ENCODE data around the gene DIS3.
A peak's percentile ranks its signal among the peaks of the same experiment; 100 is the strongest.
"Not testable (repeated sequence)": the region's sequence is repeated elsewhere in the genome, so short reads cannot be mapped to it uniquely, and the experiment has no call there.

Gene DIS3

DNA sequence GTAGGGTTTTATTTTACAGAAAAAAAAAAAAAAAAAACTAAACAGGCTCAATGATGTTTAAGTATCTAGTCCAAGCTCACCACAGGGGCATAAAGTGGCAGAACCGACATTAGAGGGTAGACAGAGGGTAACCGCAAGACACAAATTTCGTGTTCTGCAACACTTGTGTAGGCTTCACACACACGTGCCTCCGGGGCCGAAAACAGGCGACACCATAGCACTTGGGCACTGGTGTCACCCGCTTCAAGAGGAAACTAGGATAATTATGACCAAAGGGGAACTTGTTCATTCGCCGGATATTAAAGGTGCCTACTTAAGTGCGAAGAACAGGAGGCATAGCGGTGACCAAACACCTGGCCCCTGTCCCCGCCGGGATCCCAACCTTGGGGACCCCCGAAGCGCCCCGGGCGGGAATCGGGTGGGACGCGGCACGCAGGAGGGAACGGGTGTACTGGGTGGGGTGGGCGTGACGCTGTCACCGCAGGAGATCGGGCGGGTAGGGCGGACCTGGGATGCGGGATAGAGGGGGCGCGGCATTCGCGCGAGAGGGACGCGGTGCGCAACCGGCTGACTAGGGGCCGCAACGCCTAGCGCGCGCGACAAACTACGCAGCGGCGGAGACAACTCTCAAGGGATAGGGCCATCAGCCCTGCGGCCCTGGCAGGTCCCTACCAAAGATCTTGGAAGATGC lies 54.8 kb downstream of the DIS3 start:
- Mint-ChIP-seq H3K36me3 (ENCODE audit: low read depth) (peaks cover 52% of the 10 kb centered on the region), H3K4me3 (peak overlapping the region; percentile 95), H3K9me3 (no peaks in the 10 kb centered on the region), H3K27ac (peak overlapping the region; percentile 92), H3K4me1 (ENCODE audit: low read depth) (peaks cover 38% of the 10 kb centered on the region), H3K27me3 (no peaks in the 10 kb centered on the region)
- intact Hi-C loops (cut with micrococcal nuclease) = loop anchor here (1.0 to 10.0 kb wide), 3 partner anchors 54 to 1432 kb away; partner anchors contain the start of genes DIS3 and KLF5

DNA sequence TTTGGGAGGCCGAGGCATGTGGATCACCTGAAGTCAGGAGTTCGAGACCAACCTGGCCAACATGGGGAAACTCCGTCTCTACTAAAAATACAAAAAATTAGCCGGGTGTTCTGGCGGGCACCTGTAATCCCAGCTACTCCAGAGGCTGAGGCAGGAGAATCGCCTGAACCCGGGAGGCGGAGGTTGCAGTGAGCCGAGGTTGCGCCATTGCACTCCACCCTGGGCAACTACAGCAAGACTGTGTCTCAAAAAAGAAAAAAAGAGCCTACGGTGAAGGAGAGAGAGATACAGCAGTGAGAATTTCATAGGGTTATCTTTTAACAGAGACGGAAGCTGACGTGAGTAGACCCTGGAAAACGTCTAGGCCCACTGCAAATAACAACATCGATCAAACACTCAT lies 55.5 kb downstream of the DIS3 start:
- not testable (repeated sequence) for H3K27me3 Mint-ChIP-seq, H3K27ac Mint-ChIP-seq, H3K9me3 Mint-ChIP-seq
- peaks cover 38% of the 10 kb centered on the region for H3K4me1 Mint-ChIP-seq (ENCODE audit: low read depth)
- intact Hi-C loops (cut with micrococcal nuclease) = loop anchor here (10.0 kb wide), 2 partner anchors 329 to 1431 kb away; partner anchors contain the start of gene KLF5
- H3K4me3 Mint-ChIP-seq = peak overlapping the region; percentile 95
- peaks cover 52% of the 10 kb centered on the region for H3K36me3 Mint-ChIP-seq (ENCODE audit: low read depth)

- Mint-ChIP-seq H3K27me3 (no peaks in the 10 kb centered on the region), H3K4me1 (ENCODE audit: low read depth) (no peaks in the 10 kb centered on the region), H3K27ac (no peak overlapping the region), H3K4me3 (no peak overlapping the region), H3K36me3 (ENCODE audit: low read depth) (peaks cover 77% of the 10 kb centered on the region), H3K9me3 (no peaks in the 10 kb centered on the region)
- intact Hi-C loops (cut with micrococcal nuclease) = no loop called here
Observed at GRCh38 chr13:72716776-72717175, 64.9 kb downstream of the DIS3 start.
